ENCODE results near the gene PAQR8.

GRCh38 chr6:52312461-52312860, 49.5 kb upstream of the PAQR8 start:
- TF ChIP-seq CTCF (conservative IDR thresholded peaks at IDR 0.05) (no peak), ZFX (IDR thresholded peaks at IDR 0.05) (no peak)

Measured in C4-2B (cell line).